H9 (cell line): ENCODE results near the gene TICRR. TPM values are rescaled to one million over a fixed set of nuclear protein-coding genes. Genes with fewer than 3 reads are reported as not detected.

ENCODE experiments used
- DNase-seq: peaks from one replicate; pipeline ENCODE4 v3.0.0-alpha.2; 2017
- H2AFZ ChIP-seq: one replicate; pipeline ENCODE4 v1.6.1; 2013; ENCODE audit warnings: mild to moderate bottlenecking, low read length, control low read depth, moderate library complexity
- H2AK5ac ChIP-seq: 2 replicates; pipeline ENCODE4 v1.6.1; 2013; ENCODE audit warnings: low read length, control low read depth, mixed read lengths; ENCODE audit not compliant: insufficient read length
- H2BK120ac ChIP-seq: one replicate; pipeline ENCODE4 v1.6.1; 2013; ENCODE audit warnings: low read depth, mild to moderate bottlenecking, low read length, control low read depth, inconsistent platforms; ENCODE audit not compliant: poor library complexity, severe bottlenecking
- H2BK12ac ChIP-seq: 2 replicates; pipeline ENCODE4 v1.6.1; 2013; ENCODE audit warnings: low read length, control low read depth, mixed read lengths, low read depth; ENCODE audit not compliant: insufficient read length
- H2BK15ac ChIP-seq: 2 replicates; pipeline ENCODE4 v1.6.1; 2013; ENCODE audit warnings: low read depth, low read length, control low read depth
- H2BK20ac ChIP-seq: one replicate; pipeline ENCODE4 v1.6.1; 2013; ENCODE audit warnings: low read depth, mild to moderate bottlenecking, low read length, control low read depth, inconsistent platforms; ENCODE audit not compliant: poor library complexity, severe bottlenecking
- H2BK5ac ChIP-seq: 2 replicates; pipeline ENCODE4 v1.6.1; 2013; ENCODE audit warnings: low read length, control low read depth, mixed read lengths; ENCODE audit not compliant: insufficient read length
- H3K14ac ChIP-seq: 2 replicates; pipeline ENCODE4 v1.6.1; 2013; ENCODE audit warnings: low read length, control low read depth; ENCODE audit not compliant: insufficient read depth
- H3K18ac ChIP-seq: 2 replicates; pipeline ENCODE4 v1.6.1; 2013; ENCODE audit warnings: low read depth, mild to moderate bottlenecking, mixed read lengths, low read length, control low read depth; ENCODE audit not compliant: insufficient read length
- H3K23ac ChIP-seq: 2 replicates; pipeline ENCODE4 v1.6.1; 2013; ENCODE audit warnings: low read length, control low read depth, mixed read lengths, low read depth; ENCODE audit not compliant: insufficient read length
- H3K23me2 ChIP-seq: 2 replicates; pipeline ENCODE4 v1.6.1; 2013; ENCODE audit warnings: low read depth, mild to moderate bottlenecking, mixed read lengths, low read length, control low read depth; ENCODE audit not compliant: insufficient read length, poor library complexity, severe bottlenecking
- H3K27ac ChIP-seq: 2 replicates; pipeline ENCODE4 v1.5.1; 2013; ENCODE audit warnings: low read length, control low read depth, mixed read lengths, low read depth; ENCODE audit not compliant: insufficient read length
- H3K27me3 ChIP-seq: 2 replicates; pipeline ENCODE4 v1.6.1; 2013; ENCODE audit warnings: low read length, control low read depth, inconsistent platforms; ENCODE audit not compliant: insufficient read depth
- H3K4ac ChIP-seq: 2 replicates; pipeline ENCODE4 v1.6.1; 2013; ENCODE audit warnings: low read depth, mild to moderate bottlenecking, control low read depth, inconsistent platforms, low read length, moderate library complexity
- H3K4me1 ChIP-seq: 2 replicates; pipeline ENCODE4 v1.6.1; 2013; ENCODE audit warnings: low read length, control low read depth, inconsistent platforms; ENCODE audit not compliant: insufficient read depth
- H3K4me2 ChIP-seq: 2 replicates; pipeline ENCODE4 v1.6.1; 2013; ENCODE audit warnings: low read length, control low read depth, mixed read lengths; ENCODE audit not compliant: insufficient read length, insufficient read depth
- H3K56ac ChIP-seq: 2 replicates; pipeline ENCODE4 v1.6.1; 2013; ENCODE audit warnings: low read depth, mild to moderate bottlenecking, mixed read lengths, low read length, control low read depth; ENCODE audit not compliant: insufficient read length
- H3K79me1 ChIP-seq: 2 replicates; pipeline ENCODE4 v1.6.1; 2013; ENCODE audit warnings: low read depth, mild to moderate bottlenecking, moderate library complexity, low read length, control low read depth, inconsistent platforms; ENCODE audit not compliant: insufficient read depth, poor library complexity, severe bottlenecking
- H3K79me2 ChIP-seq: 2 replicates; pipeline ENCODE4 v1.6.1; 2013; ENCODE audit warnings: low read length, control low read depth, inconsistent platforms; ENCODE audit not compliant: insufficient read depth
- H3K9ac ChIP-seq: 2 replicates; pipeline ENCODE4 v1.6.1; 2013; ENCODE audit warnings: low read length, control low read depth, mixed read lengths; ENCODE audit not compliant: insufficient read length; ENCODE audit errors: extremely low read depth
- H3K9me3 ChIP-seq: one replicate; pipeline ENCODE4 v1.6.1; 2013; ENCODE audit warnings: low read depth, low read length, inconsistent platforms; ENCODE audit not compliant: control insufficient read depth
- H3T11ph ChIP-seq: one replicate; pipeline ENCODE4 v1.6.1; 2013; ENCODE audit warnings: mild to moderate bottlenecking, low read length, control low read depth, inconsistent platforms
- H4K20me1 ChIP-seq: one replicate; pipeline ENCODE4 v1.6.1; 2013; ENCODE audit not compliant: control insufficient read depth, insufficient read length, insufficient read depth
- H4K5ac ChIP-seq: 2 replicates; pipeline ENCODE4 v1.6.1; 2013; ENCODE audit warnings: low read depth, mild to moderate bottlenecking, mixed read lengths, low read length, control low read depth; ENCODE audit not compliant: insufficient read length
- H4K8ac ChIP-seq: replicated peaks from 2 replicates; pipeline ENCODE4 v1.6.1; 2013; ENCODE audit warnings: low read length, control low read depth, mixed read lengths, low read depth; ENCODE audit not compliant: insufficient read length
- H4K91ac ChIP-seq: 2 replicates; pipeline ENCODE4 v1.6.1; 2013; ENCODE audit warnings: low read depth, mild to moderate bottlenecking, moderate library complexity, mixed read lengths, low read length, control low read depth; ENCODE audit not compliant: insufficient read length
- H3K27ac Mint-ChIP-seq, 3 experiments: 2 replicates in 2 of 3; 3 replicates in 1 of 3; pipeline ENCODE4 v1.8.0; 2020 to 2021; ENCODE audit warnings: mixed read lengths in 3 of 3, mild to moderate bottlenecking in 1 of 3, moderate library complexity in 1 of 3
- H3K27me3 Mint-ChIP-seq: 2 replicates; pipeline ENCODE4 v1.8.0; 2021; ENCODE audit warnings: low read depth, mild to moderate bottlenecking, moderate library complexity, mixed read lengths
- H3K36me3 Mint-ChIP-seq, 3 experiments: 2 replicates in 2 of 3; 3 replicates in 1 of 3; pipeline ENCODE4 v1.8.0; 2020 to 2021; ENCODE audit warnings: low read depth in 3 of 3, mixed read lengths in 3 of 3; ENCODE audit not compliant: insufficient read depth in 1 of 3
- H3K4me1 Mint-ChIP-seq, 2 experiments: 2 replicates each; pipeline ENCODE4 v1.8.0; 2020; ENCODE audit warnings: mixed read lengths in 2 of 2
- H3K4me3 Mint-ChIP-seq, 2 experiments: 2 replicates in 1 of 2; 3 replicates in 1 of 2; pipeline ENCODE4 v1.8.0; 2020 to 2021; ENCODE audit warnings: mild to moderate bottlenecking in 2 of 2, mixed read lengths in 2 of 2, moderate library complexity in 1 of 2
- H3K9me3 Mint-ChIP-seq, 2 experiments: 2 replicates in 1 of 2; 3 replicates in 1 of 2; pipeline ENCODE4 v1.8.0; 2020; ENCODE audit warnings: mild to moderate bottlenecking in 2 of 2, mixed read lengths in 2 of 2, moderate library complexity in 1 of 2
- WGBS: extraction: QIAGEN DNeasy Blood & Tissue Kit; methylation state at CpG from one replicate; pipeline ENCODE4 v1.1.7; 2013; ENCODE audit warnings: missing lambda C conversion rate, low lambda C conversion rate, mixed read lengths; ENCODE audit not compliant: insufficient read length; ENCODE audit errors: extremely low coverage; 5-methylcytosine and 5-hydroxymethylcytosine counted together
- total RNA-seq: library from RNA; stranded (reverse); gene quantifications from 2 replicates; pipeline ENCODE4 v1.2.1, GENCODE V29; 2021
- TF ChIP-seq, protein P1 (sequence below): fragments of 200-600 bp; sonication (generic); conservative IDR thresholded peaks from 3 replicates; pipeline ENCODE4 v1.8.0; 2021; ENCODE audit warnings: antibody characterized with exemption, mild to moderate bottlenecking

The TICRR gene
- total RNA-seq, 1 experiment from 2014 or later: 26.0 TPM

DNA sequence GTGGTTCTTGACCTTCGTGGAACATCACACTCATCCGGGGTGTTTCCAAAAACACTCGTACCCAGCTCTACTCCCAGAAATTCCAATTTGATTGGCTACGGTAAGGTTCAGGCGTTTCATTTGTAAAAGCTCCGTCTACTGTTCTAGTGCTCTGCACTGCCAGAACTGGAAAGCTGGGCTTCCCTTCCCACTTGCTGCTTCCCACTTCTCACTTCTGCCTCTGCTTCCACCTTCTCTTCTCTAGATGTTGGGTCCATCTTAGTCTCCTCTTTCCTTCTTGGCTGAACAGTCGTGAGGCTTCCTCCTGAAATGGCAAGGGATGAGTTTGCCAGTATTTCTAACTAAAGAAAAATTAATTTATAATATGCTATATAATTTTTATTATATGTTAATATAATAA lies 49.1 kb upstream of the TICRR start:
- H3T11ph ChIP-seq: no peak overlapping the region
- no peak overlapping the region for H2AFZ ChIP-seq
- no peak overlapping the region for H3K4me2 ChIP-seq
- no peak overlapping the region for H3K4me3 Mint-ChIP-seq
- H3K18ac ChIP-seq: no peak overlapping the region
- TF ChIP-seq, protein P1, sequence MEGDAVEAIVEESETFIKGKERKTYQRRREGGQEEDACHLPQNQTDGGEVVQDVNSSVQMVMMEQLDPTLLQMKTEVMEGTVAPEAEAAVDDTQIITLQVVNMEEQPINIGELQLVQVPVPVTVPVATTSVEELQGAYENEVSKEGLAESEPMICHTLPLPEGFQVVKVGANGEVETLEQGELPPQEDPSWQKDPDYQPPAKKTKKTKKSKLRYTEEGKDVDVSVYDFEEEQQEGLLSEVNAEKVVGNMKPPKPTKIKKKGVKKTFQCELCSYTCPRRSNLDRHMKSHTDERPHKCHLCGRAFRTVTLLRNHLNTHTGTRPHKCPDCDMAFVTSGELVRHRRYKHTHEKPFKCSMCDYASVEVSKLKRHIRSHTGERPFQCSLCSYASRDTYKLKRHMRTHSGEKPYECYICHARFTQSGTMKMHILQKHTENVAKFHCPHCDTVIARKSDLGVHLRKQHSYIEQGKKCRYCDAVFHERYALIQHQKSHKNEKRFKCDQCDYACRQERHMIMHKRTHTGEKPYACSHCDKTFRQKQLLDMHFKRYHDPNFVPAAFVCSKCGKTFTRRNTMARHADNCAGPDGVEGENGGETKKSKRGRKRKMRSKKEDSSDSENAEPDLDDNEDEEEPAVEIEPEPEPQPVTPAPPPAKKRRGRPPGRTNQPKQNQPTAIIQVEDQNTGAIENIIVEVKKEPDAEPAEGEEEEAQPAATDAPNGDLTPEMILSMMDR: no peak
- H2BK20ac ChIP-seq: no peak overlapping the region
- H3K4ac ChIP-seq: no peak overlapping the region
- no peak for DNase-seq
- H3K56ac ChIP-seq: no peak overlapping the region
- no peak overlapping the region for H2BK15ac ChIP-seq
- no peaks in the 10 kb centered on the region for H3K36me3 Mint-ChIP-seq
- no peaks in the 10 kb centered on the region for H3K79me2 ChIP-seq
- H2AK5ac ChIP-seq: no peak overlapping the region
- WGBS: no CpG with 5 or more reads among the region's 7 CpGs
- H3K27me3 ChIP-seq: no peaks in the 10 kb centered on the region
- no peaks in the 10 kb centered on the region for H3K23me2 ChIP-seq
- no peak overlapping the region for H3K27ac ChIP-seq
- H3K4me1 Mint-ChIP-seq: no peaks in the 10 kb centered on the region
- no peaks in the 10 kb centered on the region for H4K20me1 ChIP-seq
- no peak overlapping the region for H4K5ac ChIP-seq
- no peak overlapping the region for H3K23ac ChIP-seq
- H3K27me3 Mint-ChIP-seq: peaks cover 4% of the 10 kb centered on the region; the same call in 1 of the 2 replicates
- H3K79me1 ChIP-seq: no peaks in the 10 kb centered on the region
- H4K8ac ChIP-seq: no peak overlapping the region
- no peak overlapping the region for H3K9ac ChIP-seq
- no peak overlapping the region; a peak in 1 of 7 replicates for H3K27ac Mint-ChIP-seq
- no peaks in the 10 kb centered on the region for H3K9me3 ChIP-seq
- no peak overlapping the region for H2BK120ac ChIP-seq
- no peak overlapping the region for H4K91ac ChIP-seq
- H2BK12ac ChIP-seq: no peak overlapping the region
- no peaks in the 10 kb centered on the region for H3K4me1 ChIP-seq
- H3K14ac ChIP-seq: no peak overlapping the region
- H3K9me3 Mint-ChIP-seq: no peaks in the 10 kb centered on the region
- no peak overlapping the region for H2BK5ac ChIP-seq
